Measurements from ENCODE around the gene PMCH. TPM values are rescaled to one million over a fixed set of nuclear protein-coding genes. Genes with fewer than 3 reads are reported as not detected.

The PMCH gene
- total and polyA plus RNA-seq, 2 of the 8 experiments (the other 6 are each of a cell fraction or from before 2014, with no cell fraction given), result not detected

GRCh38 chr12:102232036-102232435 lies 34.4 kb upstream of the PMCH start:
- Histone ChIP-seq H3K79me2 (ENCODE audit: control insufficient read depth in 1 of 2, insufficient read depth in 2 of 2, low read length in 2 of 2) (no peaks in the 10 kb centered on the region), H2AK5ac (ENCODE audit: low read depth, low read length) (no peak overlapping the region), H3K23ac (ENCODE audit: insufficient read length) (no peak overlapping the region), H2BK120ac (replicated peaks; ENCODE audit: low read depth, low read length) (no peak overlapping the region), H3K4me3 (ENCODE audit: extremely low read depth in 1 of 4, insufficient read depth in 2 of 4, low read depth in 3 of 4, low read length in 4 of 4) (no peak overlapping the region), H4K5ac (ENCODE audit: insufficient read length, low read depth, low read length) (no peak overlapping the region), H4K20me1 (replicated peaks in 1 of 2; ENCODE audit: control insufficient read depth in 1 of 2, insufficient read depth in 2 of 2, low read length in 2 of 2) (no peaks in the 10 kb centered on the region), H3K36me3 (ENCODE audit: control insufficient read depth in 2 of 4, insufficient read depth in 4 of 4, low read length in 3 of 4) (peaks cover 0 to 2% (median 0%) of the 10 kb centered on the region in 4 experiments; a peak in 1 of 8 replicates), H3K27ac (ENCODE audit: low read depth, low read length) (no peak overlapping the region), H2AFZ (ENCODE audit: low read length) (no peak overlapping the region; the same call in 1 of the 2 replicates), H2BK12ac (ENCODE audit: low read depth, low read length) (no peak overlapping the region), H3K27me3 (replicated peaks in 1 of 4; ENCODE audit: control insufficient read depth in 3 of 4, extremely low read depth in 1 of 4, insufficient read depth in 3 of 4, low read length in 3 of 4) (no peaks in the 10 kb centered on the region), H3K4ac (replicated peaks; ENCODE audit: insufficient read length, low read depth, low read length) (no peak overlapping the region), H3K18ac (ENCODE audit: extremely low read depth, low read length) (no peak overlapping the region), H3K14ac (ENCODE audit: insufficient read length) (no peak overlapping the region), H3K4me2 (ENCODE audit: insufficient read depth in 1 of 2, low read depth in 2 of 2, low read length in 2 of 2) (no peak overlapping the region), H3K56ac (replicated peaks; ENCODE audit: insufficient read length, low read depth, low read length) (no peak overlapping the region), H2BK15ac (ENCODE audit: low read length) (no peak overlapping the region), H3K9me3 (ENCODE audit: insufficient read depth in 2 of 2, low read depth in 1 of 2, low read length in 1 of 2) (no peaks in the 10 kb centered on the region), H4K8ac (ENCODE audit: extremely low read depth, insufficient read depth, low read length) (no peak overlapping the region), H3K79me1 (ENCODE audit: low read depth, low read length) (no peaks in the 10 kb centered on the region), H3K4me1 (replicated peaks in 1 of 4; ENCODE audit: control insufficient read depth in 3 of 4, insufficient read depth in 4 of 4, low read length in 3 of 4) (peaks cover 0 to 2% (median 0%) of the 10 kb centered on the region in 4 experiments; a peak in 1 of 7 replicates), H3K23me2 (ENCODE audit: low read depth, low read length) (no peaks in the 10 kb centered on the region), H2BK20ac (ENCODE audit: low read length) (no peak overlapping the region), H2BK5ac (ENCODE audit: low read depth, low read length) (no peak overlapping the region), H4K91ac (replicated peaks; ENCODE audit: insufficient read length, low read length) (no peak overlapping the region), H3K9ac (replicated peaks in 1 of 4; ENCODE audit: extremely low read depth in 1 of 4, low read depth in 3 of 4, low read length in 3 of 4) (no peak overlapping the region)
- ChIA-PET POLR2A (ENCODE audit: partially characterized antibody) (no interaction called here), CTCF (ENCODE audit: partially characterized antibody) (no interaction called here)
- FAIRE-seq (no peak), DNase-seq (ENCODE audit: low read depth in 1 of 2, low spot score in 2 of 2) (no peak)
- no peak for TF ChIP-seq ZNF274 (IDR thresholded peaks at IDR 0.05; ENCODE audit: borderline replicate concordance, extremely low read depth, low read length)
- TF ChIP-seq SP2 (IDR thresholded peaks at IDR 0.05; ENCODE audit: low read length), result no peak
- TF ChIP-seq FOSL1 (IDR thresholded peaks at IDR 0.05; ENCODE audit: insufficient read depth, low read depth, low read length), result no peak
